ENCODE measurements around the gene GDA.
A peak's percentile ranks its signal among the peaks of the same experiment; 100 is the strongest.

GRCh38 chr9:72271613-72272478 is 122.6 kb downstream of the GDA start:
- TF ChIP-seq CTCF (IDR thresholded peaks at IDR 0.05) (peak; percentile 55 to 96 (median 80)), POLR2A (IDR thresholded peaks at IDR 0.05) (no peak)

Measured in body of pancreas (tissue), 4 donors.